Spleen (tissue), 7 donors: Measurements from ENCODE around the gene IFNGR2.
"Not testable (repeated sequence)": the region's sequence is repeated elsewhere in the genome, so short reads cannot be mapped to it uniquely, and the experiment has no call there.

Source experiments
- CTCF ChIP-seq, 11 experiments: fragments of 200-600 bp in 7 of 11; fragments of 450-650 bp in 4 of 11; sonication (generic) in 4 of 11; IDR thresholded peaks in 8 of 11; conservative IDR thresholded peaks in 3 of 11; 1 replicate in 7 of 11; 2 replicates in 4 of 11; pipeline versions ENCODE4 v1.4.0 to v1.8.0; 2016 to 2021; ENCODE audit warnings: antibody characterized with exemption in 11 of 11, inconsistent platforms in 4 of 11, mild to moderate bottlenecking in 1 of 11
- POLR2A ChIP-seq, 3 donors: fragments of 450-650 bp; IDR thresholded peaks; one replicate each; pipeline ENCODE4 v1.5.1; 2017; ENCODE audit warnings: antibody characterized with exemption in 3 of 3, mild to moderate bottlenecking in 1 of 3
- donor health status: DM: no; HTN: no; CAD: no; lungs with moderate emphysema.
- donor health status: DM: no; HTN: no; CAD: no.
- donor health status: DM: no; HTN: no; CAD: no.

- TF ChIP-seq POLR2A (IDR thresholded peaks at IDR 0.05); CTCF (IDR thresholded peaks at IDR 0.05 in 8 of 11, conservative IDR thresholded peaks at IDR 0.05 in 3 of 11): not testable (repeated sequence)
These were observed 66.0 kb downstream of the IFNGR2 start for GRCh38 chr21:33469183-33469582.
